Kidney glomerular epithelial cell (primary cell): ENCODE data around the gene AJAP1.
"Not testable (repeated sequence)": the region's sequence is repeated elsewhere in the genome, so short reads cannot be mapped to it uniquely, and the experiment has no call there.

Source experiments
- DNase-seq: peaks from one replicate; lab custom pipeline; 2025; lab: John Stamatoyannopoulos, UW

AJAP1 gene, protein sequence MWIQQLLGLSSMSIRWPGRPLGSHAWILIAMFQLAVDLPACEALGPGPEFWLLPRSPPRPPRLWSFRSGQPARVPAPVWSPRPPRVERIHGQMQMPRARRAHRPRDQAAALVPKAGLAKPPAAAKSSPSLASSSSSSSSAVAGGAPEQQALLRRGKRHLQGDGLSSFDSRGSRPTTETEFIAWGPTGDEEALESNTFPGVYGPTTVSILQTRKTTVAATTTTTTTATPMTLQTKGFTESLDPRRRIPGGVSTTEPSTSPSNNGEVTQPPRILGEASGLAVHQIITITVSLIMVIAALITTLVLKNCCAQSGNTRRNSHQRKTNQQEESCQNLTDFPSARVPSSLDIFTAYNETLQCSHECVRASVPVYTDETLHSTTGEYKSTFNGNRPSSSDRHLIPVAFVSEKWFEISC

DNA sequence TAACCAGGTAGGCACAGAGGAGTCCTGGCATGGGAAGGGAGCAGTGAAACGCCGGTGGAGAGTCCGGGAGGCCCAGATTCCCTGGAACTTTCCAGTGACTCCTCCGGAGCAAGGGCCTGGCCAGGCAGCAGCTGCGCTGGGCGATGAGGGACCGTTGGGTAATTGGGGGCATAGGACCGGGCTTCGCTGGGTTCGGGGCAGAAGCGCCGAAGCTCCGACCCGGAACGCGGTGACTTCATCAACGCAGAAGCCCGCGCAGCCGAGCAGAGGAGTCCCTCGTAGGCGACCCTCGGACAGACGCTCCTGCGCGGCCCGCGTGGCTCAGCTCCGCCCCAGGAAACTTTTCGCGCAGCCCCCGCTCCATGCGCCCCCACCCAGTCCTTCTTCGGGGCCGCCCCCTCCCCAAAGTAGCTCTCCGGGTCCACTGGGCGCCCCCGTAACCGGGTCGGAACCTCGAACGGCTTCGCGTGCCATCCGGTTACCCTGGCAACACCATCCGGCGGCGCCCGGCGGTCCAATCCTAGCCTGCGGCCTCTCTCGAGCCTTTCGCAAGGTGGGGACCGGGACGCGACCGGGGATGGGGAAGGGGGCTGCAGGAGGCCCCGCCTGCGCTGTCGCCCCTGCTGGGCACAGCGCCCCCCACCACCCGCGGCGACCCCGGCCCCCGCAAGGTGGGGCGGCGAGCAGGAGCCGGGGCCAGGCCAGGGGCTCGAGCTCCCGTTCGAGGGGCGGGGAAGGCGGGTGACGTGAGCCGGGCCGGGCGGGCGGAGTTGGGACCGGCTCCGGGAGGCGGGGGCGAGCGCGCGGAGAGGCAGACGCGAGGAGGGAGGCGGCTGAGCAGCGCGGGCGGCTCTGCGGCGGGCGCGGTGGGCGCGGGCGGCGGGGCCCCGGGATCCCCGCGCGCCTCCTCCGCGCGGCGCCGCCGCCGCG, at the start of gene AJAP1:
AJAP1 (plus strand) TSS at position 814 of the 930 bp plus-strand sequence. CDS start 817 bp downstream, outside the sequence.
- no peak for DNase-seq

DNA sequence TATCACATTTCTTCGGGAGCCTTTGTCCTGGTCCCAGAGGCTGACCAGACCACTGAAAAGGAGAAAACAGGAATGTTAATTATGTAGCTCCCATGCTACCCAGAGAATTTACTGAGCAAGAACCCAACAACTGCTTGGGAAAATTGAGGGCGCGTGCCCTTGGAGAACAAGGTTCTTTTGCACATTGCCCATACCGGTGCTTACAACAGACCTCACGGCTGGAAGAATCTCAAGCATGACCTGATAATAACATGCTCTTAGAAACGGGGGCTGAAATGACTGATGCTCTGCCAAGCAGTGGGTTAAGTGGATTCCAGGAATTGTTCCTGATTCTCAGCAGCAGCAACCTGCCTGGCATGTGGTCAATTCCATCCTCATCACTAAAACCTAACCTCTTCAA, 49.3 kb upstream of the AJAP1 start:
- DNase-seq: peak; percentile 53

DNA sequence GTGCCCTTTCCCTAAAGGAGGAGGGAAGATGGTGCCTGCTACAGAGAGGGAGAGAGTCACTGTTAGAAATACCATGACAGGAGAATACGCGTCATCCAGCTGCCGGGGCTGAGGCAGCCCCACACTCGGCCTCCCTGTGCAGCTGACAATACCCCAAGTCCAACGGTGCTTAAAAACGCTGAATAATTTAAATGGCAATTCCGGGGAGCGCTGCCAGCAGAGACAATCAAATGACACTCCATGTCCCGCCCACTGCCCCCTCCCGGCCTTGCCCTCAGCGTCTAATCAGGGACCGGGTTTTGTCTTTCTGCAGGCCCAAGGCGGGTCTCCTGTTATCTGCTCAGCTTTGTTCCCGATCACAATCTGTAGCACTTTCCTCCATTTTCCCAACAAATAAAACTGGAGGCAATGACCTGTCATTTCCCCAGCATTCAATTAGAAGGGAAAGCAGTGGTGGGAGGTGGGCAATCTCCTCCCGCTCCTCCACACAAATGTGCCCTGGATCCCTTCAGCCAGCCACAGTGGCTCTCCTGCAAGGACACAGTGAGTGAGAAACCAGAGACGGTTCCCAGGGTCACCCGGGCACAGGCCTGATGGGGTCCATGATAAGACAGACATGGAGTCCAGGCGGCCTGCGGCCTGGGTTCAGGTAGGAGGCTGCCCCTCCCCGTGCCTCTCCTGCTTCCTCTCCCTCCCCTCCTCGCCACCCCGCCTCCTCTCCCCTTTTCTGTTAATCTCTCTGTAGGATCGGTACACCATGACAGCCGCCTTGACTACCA, 42.7 kb upstream of the AJAP1 start:
- DNase-seq: no peak

DNA sequence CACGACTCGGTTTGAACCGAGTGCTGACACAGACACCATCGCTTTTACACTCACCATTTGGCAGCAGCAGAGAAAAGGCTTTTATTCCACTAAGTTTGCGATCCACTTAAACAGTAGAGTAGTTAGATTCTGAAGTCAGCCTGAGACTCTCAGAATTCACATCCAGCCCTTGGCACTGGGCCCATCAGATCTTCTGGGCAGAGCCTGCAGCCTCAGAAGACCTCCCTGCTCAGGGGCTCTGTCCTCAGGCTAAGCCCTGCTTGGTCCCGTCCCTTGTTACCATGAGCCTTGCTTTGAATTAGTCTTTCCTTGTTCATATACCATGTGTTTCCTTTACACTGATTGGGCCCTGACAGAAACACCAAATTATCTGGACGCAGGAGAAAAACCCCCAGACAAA, 41.4 kb upstream of the AJAP1 start:
- no peak for DNase-seq

DNA sequence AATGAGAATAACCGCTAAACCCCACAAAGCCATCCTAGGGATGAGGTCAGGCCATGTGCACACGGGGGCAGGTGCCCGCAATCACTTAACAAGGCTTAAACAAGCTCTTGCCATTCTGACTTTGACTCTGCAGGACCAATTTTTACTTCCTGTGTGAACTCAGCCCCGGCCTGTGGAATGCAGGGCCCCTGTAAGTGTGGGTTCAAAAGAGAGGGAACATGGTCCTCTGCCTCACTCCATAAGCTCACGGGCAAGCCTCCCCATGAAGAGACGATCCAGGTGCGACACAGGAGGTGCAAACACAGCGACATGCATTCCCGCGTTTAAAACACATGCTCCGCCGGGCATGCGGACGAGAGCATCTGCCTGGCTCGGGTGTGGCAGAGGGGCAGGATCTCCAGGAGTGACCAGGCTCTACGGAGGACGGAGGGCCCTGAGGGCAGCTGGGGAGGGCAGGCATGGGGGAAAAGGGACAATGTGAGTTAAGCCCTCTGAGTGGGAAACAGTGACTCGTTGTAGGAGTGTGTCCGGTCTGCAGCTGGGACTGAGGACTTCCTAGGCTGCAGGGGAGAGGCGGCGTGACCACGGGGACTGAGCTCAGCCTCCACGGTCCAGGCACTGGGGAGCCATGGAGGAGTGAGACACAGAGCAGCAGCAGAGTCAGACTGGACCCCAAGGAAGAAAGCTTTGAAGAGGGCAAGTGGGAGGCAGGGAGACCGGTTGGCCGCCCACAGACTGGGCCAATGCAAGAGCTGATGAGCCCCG, 40.6 kb upstream of the AJAP1 start:
- no peak for DNase-seq

DNA sequence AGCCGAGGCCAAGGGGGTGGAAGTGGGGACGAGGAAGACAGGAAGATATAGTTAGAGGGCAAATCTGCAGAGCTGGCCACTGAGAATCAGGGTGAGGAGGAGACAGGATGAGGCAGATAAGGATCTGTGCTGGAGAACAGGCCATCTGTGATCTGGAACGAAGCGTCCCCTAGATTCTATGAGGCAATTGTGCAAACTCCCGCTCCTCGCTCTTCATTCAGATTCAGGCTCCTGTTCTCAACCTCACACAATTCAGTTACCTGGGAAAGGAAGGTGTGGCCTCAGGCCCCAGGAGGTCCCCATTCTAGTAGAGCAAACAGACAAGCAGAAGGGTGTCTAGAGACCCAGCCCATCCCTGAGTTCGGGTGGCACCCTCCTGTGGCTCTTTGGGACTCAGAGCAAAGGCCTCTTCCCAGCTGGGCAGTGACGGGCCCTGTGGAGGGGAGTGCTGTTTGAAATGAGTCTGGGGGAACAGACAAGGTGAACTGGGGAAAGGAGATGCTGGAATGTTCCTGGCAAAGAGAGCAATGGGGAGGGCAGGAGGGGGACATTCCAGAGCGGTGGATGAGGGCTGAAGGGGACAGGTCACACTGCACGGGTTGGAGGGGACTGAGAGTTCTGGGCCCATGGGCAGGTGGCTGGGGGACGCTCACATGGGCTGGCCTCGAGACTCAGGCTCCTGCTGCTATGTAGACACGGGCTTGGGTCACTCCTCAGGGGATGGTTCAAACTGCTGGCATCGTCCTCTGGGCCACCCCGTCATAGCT, 39.9 kb upstream of the AJAP1 start:
- DNase-seq: no peak

DNA sequence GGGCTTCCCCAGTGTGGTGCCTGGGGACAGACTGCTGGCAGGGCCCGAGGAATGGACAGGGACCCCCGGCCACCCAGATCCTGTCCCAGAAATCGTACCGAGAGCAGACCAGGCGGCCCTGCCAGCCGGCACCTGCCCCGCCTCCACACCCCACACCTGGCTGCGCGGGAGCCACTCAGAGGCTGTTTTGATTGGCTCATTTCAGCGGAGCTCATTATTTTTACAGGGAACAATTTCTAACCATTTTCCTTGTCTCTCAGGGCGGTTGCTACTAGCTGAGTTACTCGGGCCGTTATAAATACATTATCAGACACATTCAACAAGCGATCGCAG, 39.3 kb upstream of the AJAP1 start:
- no peak for DNase-seq

DNA sequence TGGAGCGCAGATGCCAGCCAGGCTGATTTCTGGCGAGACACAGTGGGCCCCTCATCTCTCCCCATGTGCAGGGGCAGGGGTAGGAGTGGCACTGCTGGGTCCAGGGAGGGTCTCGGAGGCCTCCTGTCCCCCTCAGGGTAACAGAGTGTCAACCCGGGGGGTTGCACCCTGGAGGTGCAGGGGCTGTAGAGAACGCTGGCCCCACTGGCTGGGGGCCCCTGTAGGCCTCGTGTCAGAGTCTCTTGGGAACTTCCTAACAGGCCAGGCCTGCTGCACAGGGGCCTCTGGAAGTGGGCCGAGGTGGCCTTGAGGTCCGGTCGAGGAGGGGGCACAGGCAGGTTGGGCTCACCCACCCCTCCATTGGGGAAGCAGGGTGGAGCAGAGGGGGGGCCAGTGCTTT, 38.9 kb upstream of the AJAP1 start:
- no peak for DNase-seq

DNA sequence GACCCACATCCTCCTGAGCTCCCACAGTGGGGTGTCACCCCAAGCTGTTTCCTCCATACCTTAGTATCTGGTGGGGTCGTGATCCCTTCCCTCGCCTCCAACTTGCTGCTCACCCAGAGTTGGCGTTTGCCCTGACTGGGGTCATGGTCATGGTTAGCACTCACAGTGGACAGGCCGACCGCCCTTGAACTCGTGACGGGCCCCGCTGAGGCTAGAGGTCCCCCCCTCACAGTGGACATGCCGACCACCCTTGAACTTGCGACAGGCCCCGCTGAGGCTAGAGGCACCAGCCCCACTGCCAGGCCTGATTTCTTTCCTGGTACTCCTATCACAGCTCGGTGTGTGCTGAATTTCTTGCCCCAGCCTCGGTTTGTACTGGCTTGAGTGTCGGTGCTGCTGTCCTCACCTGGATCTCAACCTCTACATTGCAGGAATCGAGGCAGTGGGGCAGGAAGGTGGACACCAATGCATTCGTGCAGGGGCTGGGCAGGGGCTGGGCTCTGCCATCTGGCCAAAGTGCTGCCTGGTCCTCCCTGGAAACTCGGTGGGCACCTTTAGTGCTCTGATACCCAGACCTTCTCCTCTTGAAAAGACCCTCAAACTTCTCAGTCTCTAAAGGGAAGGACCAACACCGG, 37.5 kb upstream of the AJAP1 start:
- no peak for DNase-seq

DNA sequence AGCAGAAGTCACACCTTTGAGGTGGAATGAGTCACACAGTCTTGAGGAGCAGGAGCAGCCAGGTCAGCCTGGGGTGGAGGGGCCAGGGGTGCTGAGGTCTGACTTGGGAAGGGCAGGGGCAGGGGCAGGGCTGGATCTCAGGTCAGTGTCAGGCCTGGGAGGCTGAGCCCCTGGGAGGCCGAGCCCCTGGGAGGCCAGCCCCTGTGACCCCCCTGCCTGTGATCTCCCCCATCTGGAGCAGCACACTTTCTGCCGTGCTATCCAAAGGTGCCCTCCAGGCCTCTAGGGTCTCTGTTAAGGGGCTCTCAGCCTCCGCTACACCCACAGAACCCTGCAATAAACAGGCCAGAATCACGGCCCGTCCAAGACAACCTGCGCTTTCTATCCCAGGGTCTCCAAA, 36.9 kb upstream of the AJAP1 start:
- no peak for DNase-seq

DNA sequence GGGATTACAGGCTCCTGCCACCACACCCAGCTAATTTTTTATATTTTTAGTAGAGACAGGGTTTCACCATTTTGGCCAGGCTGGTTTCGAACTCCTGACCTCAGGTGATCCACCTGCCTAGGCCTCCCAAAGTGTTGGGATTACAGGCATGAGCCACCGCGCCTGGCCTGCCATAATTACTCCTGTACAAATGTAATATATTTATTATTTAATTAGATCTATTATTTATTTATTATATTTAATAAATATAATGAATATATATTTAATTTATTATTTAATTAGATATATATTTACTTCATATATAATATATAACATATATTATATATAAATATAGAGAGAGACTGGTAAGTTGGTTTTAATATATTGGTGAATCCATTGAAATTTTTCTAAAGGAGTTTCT, 35.6 kb upstream of the AJAP1 start:
- not testable (repeated sequence) for DNase-seq

DNA sequence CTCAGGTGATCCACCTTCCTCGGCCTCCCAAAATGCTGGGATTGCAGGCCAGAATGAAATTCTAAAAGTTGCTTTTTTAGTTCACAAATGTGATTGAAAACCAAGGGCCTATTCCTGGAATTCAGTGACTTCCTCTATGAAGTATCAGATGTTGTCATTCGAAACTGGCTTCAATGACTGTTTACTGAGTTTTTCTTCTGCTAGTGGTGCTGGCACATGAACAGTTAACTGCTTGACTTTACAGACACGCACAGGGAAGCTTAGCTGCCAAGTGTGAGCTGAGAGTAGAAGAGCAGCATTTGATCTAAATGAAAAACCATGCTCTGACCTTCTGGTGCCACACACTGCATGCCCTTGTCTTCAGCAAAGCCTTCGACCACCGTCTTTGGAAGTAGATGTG, 32.8 kb upstream of the AJAP1 start:
- DNase-seq: no peak

DNA sequence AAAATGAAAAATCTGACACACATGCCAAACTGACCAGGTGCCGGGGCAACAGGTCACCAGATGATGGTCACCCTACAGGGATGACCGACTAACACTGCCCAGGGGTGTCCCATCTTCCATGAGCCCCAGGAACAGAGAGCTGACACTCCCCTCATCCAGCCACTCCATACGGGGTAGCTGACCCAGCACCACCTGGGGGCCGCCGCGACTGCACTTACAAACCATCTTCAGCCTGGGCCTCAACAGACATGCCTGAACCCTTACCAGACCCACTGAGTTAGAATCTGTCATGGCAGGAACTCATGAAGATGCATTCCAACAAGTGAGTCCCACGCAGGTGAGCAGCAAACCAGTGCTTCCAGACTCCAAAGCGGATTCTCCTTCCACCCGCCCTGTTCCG, 31.6 kb upstream of the AJAP1 start:
- no peak for DNase-seq

DNA sequence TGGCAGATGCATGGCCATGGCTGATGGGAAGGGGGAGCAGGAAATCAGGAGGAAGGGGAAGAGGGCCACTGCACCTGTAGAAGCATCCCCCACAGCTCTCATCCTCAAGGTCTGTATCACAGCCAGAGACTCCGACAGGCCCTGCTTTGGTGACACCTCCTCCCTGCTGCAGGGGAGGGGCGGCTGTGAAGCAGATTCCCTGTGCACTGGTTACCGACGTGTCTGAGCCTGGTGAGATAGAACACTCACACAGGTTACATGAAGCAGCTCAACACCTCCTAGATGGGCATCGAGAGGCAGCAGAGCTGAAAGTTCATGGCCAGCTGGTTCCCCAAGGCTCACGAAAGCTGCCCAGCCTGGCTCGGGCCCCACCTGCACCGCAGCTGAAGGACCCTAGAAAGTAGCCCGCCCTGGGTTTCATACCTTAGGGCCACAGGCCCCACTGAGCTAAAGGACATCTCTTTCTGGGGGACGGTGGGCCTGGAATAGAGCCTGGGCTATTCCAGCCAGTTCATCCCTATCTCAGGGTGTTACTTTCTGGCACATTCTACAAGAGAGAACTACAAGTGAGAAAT, 30.2 kb upstream of the AJAP1 start:
- no peak for DNase-seq

DNA sequence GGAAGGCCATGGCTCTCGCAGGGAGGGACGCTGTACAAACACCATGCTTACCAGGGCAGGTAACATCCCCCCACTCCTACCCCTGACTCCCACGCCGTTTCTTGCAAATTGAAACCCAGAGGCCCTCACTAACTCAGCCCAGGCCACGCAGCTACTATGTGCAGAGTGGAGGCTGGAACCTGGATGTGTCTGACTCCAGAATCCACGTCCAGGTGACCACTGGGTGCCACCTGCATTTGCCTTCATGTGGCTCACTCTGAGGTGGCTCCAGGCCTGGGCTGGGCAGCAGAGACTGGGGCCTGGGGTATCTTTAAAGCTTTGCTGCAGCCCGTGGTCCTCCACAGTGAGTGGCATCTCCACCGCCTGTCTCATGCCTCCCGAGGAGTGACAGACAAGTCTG, 29.6 kb upstream of the AJAP1 start:
- no peak for DNase-seq

DNA sequence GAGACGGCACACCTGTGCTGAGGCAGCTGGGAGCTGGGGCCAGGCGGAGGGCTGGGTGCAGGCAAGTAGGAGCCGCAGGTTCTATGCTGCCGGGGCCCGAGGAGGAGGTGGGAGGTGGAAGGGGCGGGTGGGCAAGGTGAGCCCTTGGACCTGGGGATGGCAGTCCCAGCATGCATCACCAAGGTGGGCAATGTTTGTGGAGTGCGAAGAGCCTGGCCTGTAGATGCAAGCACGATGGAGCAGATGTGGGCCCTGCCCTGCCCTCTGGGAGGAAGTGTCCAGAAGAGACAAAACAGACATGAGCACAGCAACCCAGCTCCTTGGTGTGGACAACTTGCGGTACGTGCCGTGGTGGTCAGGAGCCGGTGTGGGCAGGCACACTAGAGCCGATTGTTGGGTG, 28.3 kb upstream of the AJAP1 start:
- no peak for DNase-seq

DNA sequence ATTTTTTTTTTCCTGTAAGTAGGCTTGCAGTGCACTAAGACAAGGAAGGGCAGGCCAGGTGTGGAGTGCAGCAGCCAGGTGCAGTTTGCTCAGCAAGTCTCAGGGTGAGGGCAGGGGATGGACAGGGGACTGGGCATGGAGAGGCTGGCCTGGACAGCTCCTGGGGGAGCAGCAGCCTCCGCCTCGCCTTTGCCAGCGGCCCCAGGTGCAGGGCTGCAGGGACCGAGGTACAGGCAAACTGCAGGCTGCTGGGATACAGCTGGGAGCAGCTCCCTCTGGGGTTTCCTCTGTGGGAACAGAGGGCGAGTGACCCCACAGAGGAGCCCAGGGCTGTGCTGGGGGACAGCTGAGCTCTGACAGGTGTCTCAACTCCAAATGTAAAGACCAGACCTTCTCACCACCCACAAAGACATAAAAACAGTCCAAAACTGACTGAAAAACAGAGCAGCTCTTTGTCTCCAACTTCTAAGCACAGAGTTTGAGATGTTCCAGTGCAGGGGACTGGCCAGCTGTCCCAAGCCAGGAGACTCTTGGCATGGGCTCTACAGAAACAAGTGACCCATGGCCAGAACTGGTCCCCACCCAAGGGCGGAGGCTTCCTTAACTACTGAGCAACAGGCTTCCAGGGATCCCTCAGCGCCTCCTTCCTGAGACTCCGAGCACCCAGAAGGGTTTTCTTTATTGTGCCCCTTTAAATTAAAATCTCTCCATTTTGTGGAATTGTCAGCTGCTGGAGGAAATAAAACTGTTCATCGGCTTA, 27.7 kb upstream of the AJAP1 start:
- DNase-seq: no peak

DNA sequence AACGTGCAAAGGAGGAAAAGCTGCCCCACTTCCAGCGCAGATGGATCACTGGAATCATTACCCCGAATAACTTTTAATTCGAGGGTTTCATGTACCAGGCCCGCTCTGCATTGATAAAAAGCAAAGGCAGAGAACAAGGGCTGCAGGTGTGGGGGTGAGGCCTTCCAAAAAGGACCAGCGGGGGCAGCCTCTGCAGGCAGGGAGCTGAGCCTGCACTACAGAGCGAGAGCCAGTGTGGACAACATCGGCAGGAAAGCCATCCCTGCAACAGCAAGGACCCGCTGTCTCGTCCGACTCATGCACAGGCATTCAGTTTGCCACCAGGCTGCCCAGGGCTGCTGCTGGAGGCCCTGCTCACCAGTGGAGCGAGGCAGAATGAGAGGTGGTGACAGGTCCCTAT, 27.1 kb upstream of the AJAP1 start:
- no peak for DNase-seq

DNA sequence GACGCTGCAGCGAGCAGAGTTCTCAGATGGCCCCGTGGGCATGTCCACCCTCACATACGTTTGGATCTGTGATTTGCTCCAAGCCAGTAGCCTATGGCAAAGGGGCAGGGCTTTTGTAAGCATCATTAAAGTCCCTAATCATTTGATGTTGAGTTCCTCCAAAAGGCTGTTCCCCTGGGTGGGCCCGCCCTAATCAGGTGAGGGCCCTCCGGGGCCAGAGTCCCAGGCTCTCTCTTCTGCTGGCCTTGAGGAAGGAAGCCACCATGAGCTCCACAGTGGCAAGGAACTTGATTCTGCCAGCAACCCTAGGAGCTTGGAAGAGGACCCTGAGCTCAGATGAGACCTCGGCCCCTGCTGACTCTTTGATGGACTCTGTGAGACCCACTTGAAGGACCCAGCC, 25.4 kb upstream of the AJAP1 start:
- no peak for DNase-seq
